Measurements from ENCODE around the gene SMIM35.

Gene SMIM35

GRCh38 chr11:118058311-118059245 is 28.2 kb downstream of the SMIM35 start:
- DNase-seq (ENCODE audit: low read depth in 2 of 2): no peak

- DNase-seq (ENCODE audit: low read depth in 2 of 2): no peak
Measured at GRCh38 chr11:118057251-118058145, 29.3 kb downstream of the SMIM35 start.

GRCh38 chr11:118056806-118057205 is 30.0 kb downstream of the SMIM35 start:
- no peak for DNase-seq (ENCODE audit: low read depth in 2 of 2)

- DNase-seq (ENCODE audit: low read depth in 2 of 2): no peak
Measured at GRCh38 chr11:118055966-118056365, 30.8 kb downstream of the SMIM35 start.

GRCh38 chr11:118054712-118055640 is 31.8 kb downstream of the SMIM35 start:
- DNase-seq (ENCODE audit: low read depth in 2 of 2): no peak

GRCh38 chr11:118052581-118053206 is 34.1 kb downstream of the SMIM35 start:
- no peak for DNase-seq (ENCODE audit: low read depth in 2 of 2)

- DNase-seq (ENCODE audit: low read depth in 2 of 2): peak; percentile 33 to 46
Measured at GRCh38 chr11:118051611-118052461, 34.9 kb downstream of the SMIM35 start.

GRCh38 chr11:118051136-118051610 is 35.6 kb downstream of the SMIM35 start:
- no peak for DNase-seq (ENCODE audit: low read depth in 2 of 2)

GRCh38 chr11:118050208-118050891 is 36.4 kb downstream of the SMIM35 start:
- DNase-seq (ENCODE audit: low read depth in 2 of 2): no peak

GRCh38 chr11:118049771-118050170 is 37.0 kb downstream of the SMIM35 start:
- no peak for DNase-seq (ENCODE audit: low read depth in 2 of 2)

GRCh38 chr11:118048472-118049370 is 38.0 kb downstream of the SMIM35 start:
- DNase-seq (ENCODE audit: low read depth in 2 of 2): no peak

GRCh38 chr11:118047749-118048148 is 39.0 kb downstream of the SMIM35 start:
- no peak for DNase-seq (ENCODE audit: low read depth in 2 of 2)

GRCh38 chr11:118046964-118047700 is 39.6 kb downstream of the SMIM35 start:
- DNase-seq (ENCODE audit: low read depth in 2 of 2): no peak

- DNase-seq (ENCODE audit: low read depth in 2 of 2): peak in 1 of 2 donors; percentile 19
Measured at GRCh38 chr11:118046051-118046963, 40.5 kb downstream of the SMIM35 start.

GRCh38 chr11:118045191-118045590 is 41.6 kb downstream of the SMIM35 start:
- no peak for DNase-seq (ENCODE audit: low read depth in 2 of 2)

GRCh38 chr11:118042796-118043195 is 44.0 kb downstream of the SMIM35 start:
- DNase-seq (ENCODE audit: low read depth in 2 of 2): no peak
